Measurements from ENCODE around the gene FBXO21.

GRCh38 chr12:117168976-117169375 lies 21.3 kb downstream of the FBXO21 start:
- TF ChIP-seq CTCF (IDR thresholded peaks at IDR 0.05) (no peak), POLR2A (IDR thresholded peaks at IDR 0.05) (no peak), EP300 (IDR thresholded peaks at IDR 0.05) (no peak)
